Muscle of leg (tissue), 11 donors: ENCODE measurements around the gene MXD4. TPM values are rescaled to one million over a fixed set of nuclear protein-coding genes. Genes with fewer than 3 reads are reported as not detected.

ENCODE experiments used
- DNase-seq: peaks from one replicate; pipeline ENCODE4 v3.0.0; 2013
- H3K27ac ChIP-seq: one replicate; pipeline ENCODE4 v1.5.1; 2013; ENCODE audit warnings: mild to moderate bottlenecking, low read length, control low read depth
- H3K27me3 ChIP-seq: one replicate; pipeline ENCODE4 v1.6.1; 2013; ENCODE audit warnings: low read length; ENCODE audit not compliant: control insufficient read depth, insufficient read depth
- H3K36me3 ChIP-seq: one replicate; pipeline ENCODE4 v1.6.1; 2013; ENCODE audit warnings: low read length; ENCODE audit not compliant: control insufficient read depth, insufficient read depth
- H3K4me1 ChIP-seq: one replicate; pipeline ENCODE4 v1.6.1; 2013; ENCODE audit warnings: low read length; ENCODE audit not compliant: control insufficient read depth, insufficient read depth
- H3K4me3 ChIP-seq: one replicate; pipeline ENCODE4 v1.5.1; 2013; ENCODE audit warnings: low read length, control low read depth
- H3K9me3 ChIP-seq: replicated peaks from 2 replicates; pipeline ENCODE4 v1.6.1; 2013; ENCODE audit warnings: low read depth, low read length; ENCODE audit not compliant: control insufficient read depth
- WGBS: methylation state at CpG from one replicate; pipeline ENCODE4 v1.1.5; 2013; ENCODE audit warnings: missing lambda C conversion rate; ENCODE audit not compliant: insufficient coverage; 5-methylcytosine and 5-hydroxymethylcytosine counted together
- polyA plus RNA-seq, 8 donors: library from polyadenylated mRNA; unstranded; fragments of 120-200 nt; gene quantifications; one replicate each; pipeline versions ENCODE4 v1.2.1 to v1.2.3, GENCODE V29; 2013; ENCODE audit warnings: inconsistent platforms in 1 of 8, low replicate concordance in 1 of 8; ENCODE audit not compliant: insufficient read length in 8 of 8, insufficient read depth in 1 of 8
- total RNA-seq: library from RNA; stranded (reverse); fragments of 120-200 nt; gene quantifications from one replicate; pipeline ENCODE4 v1.2.4, GENCODE V29; 2013

Gene MXD4
- total and polyA plus RNA-seq, 9 donors: 31.5 to 65.7 (median 59.1) TPM

- Histone ChIP-seq H3K9me3 (no peaks in the 10 kb centered on the region), H3K36me3 (peaks cover 53% of the 10 kb centered on the region), H3K4me1 (peaks cover 62% of the 10 kb centered on the region), H3K27ac (no peak overlapping the region), H3K4me3 (no peak overlapping the region), H3K27me3 (no peaks in the 10 kb centered on the region)
- peak; percentile 3 for DNase-seq
- WGBS: 83% methylated on average over 14 of the region's 18 CpGs
These were observed 3.5 kb downstream of the MXD4 start for GRCh38 chr4:2258091-2259035.

- Histone ChIP-seq H3K4me1 (peaks cover 55% of the 10 kb centered on the region), H3K27me3 (no peaks in the 10 kb centered on the region), H3K9me3 (no peaks in the 10 kb centered on the region), H3K4me3 (no peak overlapping the region), H3K27ac (no peak overlapping the region), H3K36me3 (peaks cover 60% of the 10 kb centered on the region)
- no peak for DNase-seq
- 57% methylated on average over 10 of the region's 14 CpGs for WGBS
These were observed 4.4 kb downstream of the MXD4 start for GRCh38 chr4:2257361-2258081.

- peaks cover 67% of the 10 kb centered on the region for H3K36me3 ChIP-seq
- peaks cover 55% of the 10 kb centered on the region for H3K4me1 ChIP-seq
- peak; percentile 16 for DNase-seq
- no peaks in the 10 kb centered on the region for H3K9me3 ChIP-seq
- H3K27ac ChIP-seq: no peak overlapping the region
- no peaks in the 10 kb centered on the region for H3K27me3 ChIP-seq
- no peak overlapping the region for H3K4me3 ChIP-seq
- WGBS: 71% methylated on average over 8 of the region's 12 CpGs
These were observed 5.1 kb downstream of the MXD4 start for GRCh38 chr4:2256781-2257191.

- Histone ChIP-seq H3K9me3 (no peaks in the 10 kb centered on the region), H3K4me3 (no peak overlapping the region), H3K27ac (no peak overlapping the region), H3K36me3 (peaks cover 72% of the 10 kb centered on the region), H3K27me3 (no peaks in the 10 kb centered on the region), H3K4me1 (peaks cover 55% of the 10 kb centered on the region)
- DNase-seq: peak; percentile 65
- WGBS: 10% methylated on average over 6 of the region's 8 CpGs
These were observed 5.7 kb downstream of the MXD4 start for GRCh38 chr4:2256156-2256731.

- Histone ChIP-seq H3K27me3 (no peaks in the 10 kb centered on the region), H3K4me3 (no peak overlapping the region), H3K9me3 (no peaks in the 10 kb centered on the region), H3K36me3 (peaks cover 78% of the 10 kb centered on the region), H3K27ac (peak overlapping the region; percentile 42), H3K4me1 (peaks cover 52% of the 10 kb centered on the region)
- 37% methylated on average over 16 of the region's 18 CpGs for WGBS
- peak; percentile 51 for DNase-seq
These were observed 6.3 kb downstream of the MXD4 start for GRCh38 chr4:2255501-2256155.

- peak; percentile 1 for DNase-seq
- 78% methylated on average over 22 of the region's 32 CpGs for WGBS
- Histone ChIP-seq H3K27me3 (no peaks in the 10 kb centered on the region), H3K4me3 (no peak overlapping the region), H3K27ac (no peak overlapping the region), H3K4me1 (peaks cover 44% of the 10 kb centered on the region), H3K9me3 (no peaks in the 10 kb centered on the region), H3K36me3 (peaks cover 79% of the 10 kb centered on the region)
These were observed 7.0 kb downstream of the MXD4 start for GRCh38 chr4:2254665-2255500.

GRCh38 chr4:2253160-2254084 is 8.5 kb downstream of the MXD4 start:
- Histone ChIP-seq H3K36me3 (peaks cover 79% of the 10 kb centered on the region), H3K9me3 (no peaks in the 10 kb centered on the region), H3K27me3 (no peaks in the 10 kb centered on the region), H3K4me1 (peaks cover 30% of the 10 kb centered on the region), H3K27ac (no peak overlapping the region), H3K4me3 (no peak overlapping the region)
- WGBS: 82% methylated on average over 28 of the region's 32 CpGs
- DNase-seq: peak; percentile 1

- H3K36me3 ChIP-seq: peaks cover 79% of the 10 kb centered on the region
- no peak overlapping the region for H3K4me3 ChIP-seq
- peaks cover 22% of the 10 kb centered on the region for H3K4me1 ChIP-seq
- H3K27ac ChIP-seq: no peak overlapping the region
- no peak for DNase-seq
- no peaks in the 10 kb centered on the region for H3K9me3 ChIP-seq
- 49% methylated on average over 5 of the region's 12 CpGs for WGBS
- H3K27me3 ChIP-seq: no peaks in the 10 kb centered on the region
These were observed 9.3 kb downstream of the MXD4 start for GRCh38 chr4:2252530-2253091.
